OCI-M1 (cell line): ENCODE results near the gene ZNF266.

Source experiments
- DNase-seq: peaks from one replicate; lab custom pipeline; 2025; lab: John Stamatoyannopoulos, UW

Gene ZNF266

GRCh38 chr19:9435279-9436268 is at the start of gene ZNF266:
Gene ZNF266 (minus strand): TSS chr19:9435573. CDS start chr19:9420089, 15,484 bp downstream.
- DNase-seq, result peak; percentile 98

- no peak for DNase-seq
These were observed 49.8 kb upstream of the ZNF266 start for GRCh38 chr19:9485140-9485539.

GRCh38 chr19:9474975-9475374 is 39.6 kb upstream of the ZNF266 start:
- DNase-seq, result no peak

GRCh38 chr19:9467161-9467560 is 31.8 kb upstream of the ZNF266 start:
- no peak for DNase-seq

- DNase-seq, result no peak
These were observed 26.6 kb upstream of the ZNF266 start for GRCh38 chr19:9461938-9462337.

- DNase-seq, result peak; percentile 19
These were observed 20.8 kb upstream of the ZNF266 start for GRCh38 chr19:9456018-9456689.

- DNase-seq, result no peak
These were observed 18.6 kb upstream of the ZNF266 start for GRCh38 chr19:9453953-9454352.

GRCh38 chr19:9445037-9445436 is 9.7 kb upstream of the ZNF266 start:
- no peak for DNase-seq

GRCh38 chr19:9436358-9436757 is 985 bp upstream of the ZNF266 start:
- DNase-seq, result no peak

- peak; percentile 79 for DNase-seq
These were observed 3.9 kb downstream of the ZNF266 start for GRCh38 chr19:9431475-9431874.

GRCh38 chr19:9430444-9430843 is 4.9 kb downstream of the ZNF266 start:
- DNase-seq, result no peak

GRCh38 chr19:9427941-9428340 is 7.4 kb downstream of the ZNF266 start:
- DNase-seq, result peak; percentile 17

- no peak for DNase-seq
These were observed 22.0 kb downstream of the ZNF266 start for GRCh38 chr19:9413240-9413954.

- no peak for DNase-seq
These were observed 27.5 kb downstream of the ZNF266 start for GRCh38 chr19:9407827-9408226.

GRCh38 chr19:9406798-9407352 is 28.5 kb downstream of the ZNF266 start:
- DNase-seq, result peak; percentile 99

- DNase-seq, result peak; percentile 42
These were observed 54.0 kb downstream of the ZNF266 start for GRCh38 chr19:9381361-9381785.

- peak; percentile 81 for DNase-seq
These were observed 64.4 kb downstream of the ZNF266 start for GRCh38 chr19:9370738-9371619.

GRCh38 chr19:9362905-9363304 is 72.5 kb downstream of the ZNF266 start, which contains the start of gene ZNF177:
Gene ZNF177 (plus strand): TSS chr19:9363013. CDS start chr19:9378312, 15,299 bp downstream.
- DNase-seq, result peak; percentile 91
